Cerebellar nuclear complex (tissue), 1 donor: ENCODE results near the gene IRS2.

Experiments used
- DNase-seq, 2 experiments: peaks; one replicate each; lab custom pipeline; 2025; lab: John Stamatoyannopoulos, UW

Gene IRS2

GRCh38 chr13:109706015-109706715, 80.2 kb downstream of the IRS2 start:
- no peak for DNase-seq

- DNase-seq, result no peak
Observed at GRCh38 chr13:109704771-109705635, 81.4 kb downstream of the IRS2 start.

- no peak for DNase-seq
Observed at GRCh38 chr13:109703250-109703649, 83.1 kb downstream of the IRS2 start.
